Neural cell (in vitro differentiated cells): Measurements from ENCODE around the gene ATP2C2. TPM values are rescaled to one million over a fixed set of nuclear protein-coding genes. Genes with fewer than 3 reads are reported as not detected.

Experiments used
- H2AFZ ChIP-seq: fragments of 200-600, 300-800 bp; sonication (generic), shearing (Covaris generic); 2 replicates; pipeline ENCODE4 v1.6.0; 2014; ENCODE audit warnings: low read depth, mild to moderate bottlenecking, antibody characterized with exemption, low read length, moderate library complexity
- H3F3A ChIP-seq: fragments of 200-600 bp; shearing (Covaris generic); 2 replicates; pipeline ENCODE4 v1.6.1; 2016; ENCODE audit warnings: mild to moderate bottlenecking, moderate library complexity, mixed read lengths, antibody characterized with exemption, low read length; ENCODE audit not compliant: insufficient read depth, poor library complexity, severe bottlenecking
- H3K27ac ChIP-seq: fragments of 200-600, 300-800 bp; sonication (generic), shearing (Covaris generic); 2 replicates; pipeline ENCODE4 v1.5.1; 2014; ENCODE audit warnings: mild to moderate bottlenecking, low read length, moderate library complexity
- H3K27me3 ChIP-seq: fragments of 300-800, 200-600 bp; sonication (generic), shearing (Covaris generic); 2 replicates; pipeline ENCODE4 v1.6.0; 2014; ENCODE audit warnings: mild to moderate bottlenecking, low read depth, low read length, moderate library complexity; ENCODE audit not compliant: insufficient read depth
- H3K36me3 ChIP-seq: fragments of 300-800, 200-600 bp; sonication (generic), shearing (Covaris generic); 2 replicates; pipeline ENCODE4 v1.5.1; 2014; ENCODE audit warnings: mild to moderate bottlenecking, antibody characterized with exemption, low read length, moderate library complexity; ENCODE audit not compliant: insufficient read depth
- H3K4me2 ChIP-seq: fragments of 300-800, 200-600 bp; sonication (generic), shearing (Covaris generic); 2 replicates; pipeline ENCODE4 v1.6.0; 2014; ENCODE audit warnings: mild to moderate bottlenecking, low read length
- H3K4me3 ChIP-seq: fragments of 300-800, 200-600 bp; sonication (generic), shearing (Covaris generic); 2 replicates; pipeline ENCODE4 v1.5.1; 2014; ENCODE audit warnings: mild to moderate bottlenecking, low read length, moderate library complexity
- H3K79me2 ChIP-seq: fragments of 200-600 bp; shearing (Covaris generic); replicated peaks from 2 replicates; pipeline ENCODE4 v1.6.0; 2014; ENCODE audit warnings: mild to moderate bottlenecking, low read length, moderate library complexity; ENCODE audit not compliant: insufficient read depth
- H3K9ac ChIP-seq: fragments of 300-800, 200-600 bp; sonication (generic), shearing (Covaris generic); 2 replicates; pipeline ENCODE4 v1.6.1; 2016; ENCODE audit warnings: mild to moderate bottlenecking, low read length, mixed read lengths
- H3K9me2 ChIP-seq: fragments of 200-600 bp; shearing (Covaris generic); 2 replicates; pipeline ENCODE4 v1.6.1; 2016; ENCODE audit warnings: mild to moderate bottlenecking, low read length, mixed read lengths; ENCODE audit not compliant: insufficient read depth
- H3K9me3 ChIP-seq: fragments of 200-600, 300-800 bp; sonication (generic), shearing (Covaris generic); 2 replicates; pipeline ENCODE4 v1.6.1; 2016; ENCODE audit warnings: mild to moderate bottlenecking, mixed run types, low read length, moderate library complexity, mixed read lengths
- H4K20me1 ChIP-seq: fragments of 200-600 bp; shearing (Covaris generic); 2 replicates; pipeline ENCODE4 v1.6.1; 2016; ENCODE audit warnings: mild to moderate bottlenecking, mixed run types; ENCODE audit not compliant: insufficient read depth
- CTCF ChIP-seq: fragments of 450-650 bp; IDR thresholded peaks from 2 replicates; pipeline ENCODE4 v1.5.1; 2014; ENCODE audit warnings: antibody characterized with exemption, mild to moderate bottlenecking, moderate library complexity; ENCODE audit not compliant: poor library complexity, severe bottlenecking
- EP300 ChIP-seq: fragments of 450-650 bp; conservative IDR thresholded peaks from 2 replicates; pipeline ENCODE4 v1.6.1; 2014; ENCODE audit warnings: antibody characterized with exemption, mild to moderate bottlenecking, moderate library complexity; ENCODE audit not compliant: poor library complexity, severe bottlenecking
- EZH2 ChIP-seq: fragments of 200-600, 300-800 bp; shearing (Covaris generic), sonication (generic); IDR thresholded peaks from 2 replicates; pipeline ENCODE4 v1.6.1; 2014; ENCODE audit warnings: antibody characterized with exemption, low read length, borderline replicate concordance, mild to moderate bottlenecking; ENCODE audit not compliant: insufficient read depth, poor library complexity, severe bottlenecking
- MXI1 ChIP-seq: fragments of 450-650 bp; conservative IDR thresholded peaks from 2 replicates; pipeline ENCODE4 v1.6.1; 2014; ENCODE audit warnings: antibody characterized with exemption, mild to moderate bottlenecking; ENCODE audit not compliant: poor library complexity, severe bottlenecking
- POLR2AphosphoS5 ChIP-seq: IDR thresholded peaks from 2 replicates; pipeline ENCODE4 v1.6.1; 2012
- RAD21 ChIP-seq: fragments of 450-650 bp; conservative IDR thresholded peaks from 2 replicates; pipeline ENCODE4 v1.6.1; 2014; ENCODE audit warnings: antibody characterized with exemption, mild to moderate bottlenecking, moderate library complexity
- REST ChIP-seq: IDR thresholded peaks from 2 replicates; pipeline ENCODE4 v1.6.1; 2012; ENCODE audit warnings: borderline replicate concordance
- SMC3 ChIP-seq: fragments of 450-650 bp; conservative IDR thresholded peaks from 2 replicates; pipeline ENCODE4 v1.6.1; 2014; ENCODE audit warnings: antibody characterized with exemption, mild to moderate bottlenecking, moderate library complexity; ENCODE audit not compliant: poor library complexity
- TAF1 ChIP-seq: IDR thresholded peaks from 2 replicates; pipeline ENCODE4 v1.6.1; 2012; ENCODE audit warnings: low read depth
- polyA plus RNA-seq: library from polyadenylated mRNA; depleted of rRNA; stranded (reverse); fragments of >200 nt; gene quantifications from 2 replicates; pipeline ENCODE4 v1.2.3, GENCODE V29; 2014

The ATP2C2 gene
- polyA plus RNA-seq, 1 donor from 2014 or later: not detected

DNA sequence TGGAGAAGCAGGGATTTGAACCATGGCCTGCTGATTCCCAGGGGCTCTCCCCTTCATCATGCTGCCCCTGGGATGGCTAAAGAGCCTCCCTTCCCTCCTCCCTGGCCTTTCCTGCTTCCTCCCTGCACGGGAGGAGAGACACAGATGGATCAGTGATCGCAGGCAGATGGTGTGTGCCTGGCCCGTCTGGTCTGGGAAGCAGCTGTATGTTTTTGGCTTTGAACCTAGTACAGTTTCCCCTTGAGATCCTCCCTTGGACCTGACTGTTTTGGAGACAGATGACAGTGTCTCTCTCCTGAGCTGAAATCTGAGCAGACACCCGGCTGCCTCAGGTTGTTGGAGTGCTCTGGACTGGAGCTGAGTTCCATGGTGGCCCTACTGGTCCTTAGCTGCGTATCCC, 29.0 kb upstream of the ATP2C2 start:
- no peak overlapping the region for H3K27ac ChIP-seq
- no peak overlapping the region for H3K4me3 ChIP-seq
- no peaks in the 10 kb centered on the region for H3K9me3 ChIP-seq
- no peak overlapping the region for H3K9ac ChIP-seq
- H4K20me1 ChIP-seq: no peaks in the 10 kb centered on the region
- no peaks in the 10 kb centered on the region for H3K27me3 ChIP-seq
- no peaks in the 10 kb centered on the region for H3K79me2 ChIP-seq
- H3F3A ChIP-seq: no peaks in the 10 kb centered on the region
- no peaks in the 10 kb centered on the region for H3K9me2 ChIP-seq
- H3K36me3 ChIP-seq: no peaks in the 10 kb centered on the region
- TF ChIP-seq TAF1: no peak
- no peak overlapping the region for H2AFZ ChIP-seq
- H3K4me2 ChIP-seq: no peak overlapping the region

DNA sequence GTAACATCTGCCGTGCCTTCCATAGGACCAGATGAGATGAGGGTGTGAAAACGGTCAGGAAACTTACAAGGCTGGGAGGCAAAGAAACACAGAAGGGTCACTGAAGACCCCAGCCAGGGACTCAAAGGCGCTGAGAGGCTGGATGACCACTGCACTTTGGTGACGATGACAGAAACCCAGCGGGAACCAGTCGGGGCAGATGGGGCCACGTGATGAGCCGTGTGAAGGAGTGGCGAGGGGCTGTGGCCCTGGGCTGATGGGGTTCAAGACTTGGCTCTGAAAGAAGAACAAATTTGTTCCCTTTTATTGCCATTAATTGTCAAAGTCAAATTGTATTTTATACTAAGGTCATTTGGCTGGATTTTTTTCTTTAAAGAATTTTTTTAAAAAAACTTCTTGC, 28.6 kb upstream of the ATP2C2 start:
- TF ChIP-seq TAF1: no peak
- no peak for TF ChIP-seq RAD21
- TF ChIP-seq SMC3: no peak
- TF ChIP-seq REST: no peak
- no peak for TF ChIP-seq EZH2
- no peak for TF ChIP-seq CTCF
- TF ChIP-seq MXI1: no peak
- TF ChIP-seq POLR2AphosphoS5: no peak
- TF ChIP-seq EP300: no peak
- H3K27ac ChIP-seq: no peak overlapping the region
- H3K4me3 ChIP-seq: no peak overlapping the region
- H4K20me1 ChIP-seq: no peaks in the 10 kb centered on the region
- no peaks in the 10 kb centered on the region for H3K79me2 ChIP-seq
- no peaks in the 10 kb centered on the region for H3K36me3 ChIP-seq
- H3K27me3 ChIP-seq: no peaks in the 10 kb centered on the region
- H3K9me3 ChIP-seq: no peaks in the 10 kb centered on the region
- H2AFZ ChIP-seq: no peak overlapping the region
- no peak overlapping the region for H3K9ac ChIP-seq
- no peaks in the 10 kb centered on the region for H3K9me2 ChIP-seq
- no peak overlapping the region for H3K4me2 ChIP-seq
- no peaks in the 10 kb centered on the region for H3F3A ChIP-seq

- Histone ChIP-seq H3K4me3 (no peak overlapping the region), H3F3A (no peaks in the 10 kb centered on the region), H3K9me3 (no peaks in the 10 kb centered on the region), H3K4me2 (no peak overlapping the region), H3K27me3 (no peaks in the 10 kb centered on the region), H2AFZ (no peak overlapping the region), H3K79me2 (no peaks in the 10 kb centered on the region), H3K36me3 (no peaks in the 10 kb centered on the region), H3K27ac (no peak overlapping the region), H3K9ac (no peak overlapping the region), H4K20me1 (no peaks in the 10 kb centered on the region), H3K9me2 (no peaks in the 10 kb centered on the region)
- TF ChIP-seq EZH2 (no peak), TAF1 (no peak), SMC3 (no peak), REST (no peak), EP300 (no peak), MXI1 (no peak)
These were observed 27.9 kb upstream of the ATP2C2 start for GRCh38 chr16:84340325-84341040.
